Measurements from ENCODE around the gene GMIP. TPM values are rescaled to one million over a fixed set of nuclear protein-coding genes. Genes with fewer than 3 reads are reported as not detected.

The GMIP gene
- total RNA-seq, 2 experiments from 2014 or later, result 89.6 to 97.0 TPM

DNA sequence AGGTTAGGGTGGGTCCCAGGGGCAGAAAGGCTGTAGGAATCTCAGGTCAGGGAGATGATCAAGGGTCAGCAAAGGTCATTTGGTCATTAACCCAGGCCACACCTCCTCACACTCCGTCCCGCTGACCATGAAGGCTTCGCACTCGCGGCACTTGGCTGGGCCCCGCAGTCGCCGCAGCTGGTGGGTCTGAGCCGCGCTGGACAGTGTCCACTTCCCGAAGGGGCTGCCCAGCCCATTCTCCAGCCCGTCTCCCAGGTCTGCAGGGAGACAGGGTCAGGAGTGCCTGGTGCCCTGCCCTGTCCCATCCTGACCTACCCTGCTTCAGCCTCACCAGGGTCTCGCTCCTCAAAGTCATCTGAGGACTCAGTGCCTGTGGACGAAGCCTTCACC, 8.1 kb downstream of the GMIP start:
- CTCF ChIA-PET, result no interaction called here

GRCh38 chr19:19634516-19635312, 8.7 kb downstream of the GMIP start:
- no peak overlapping the region for H3K4me3 Mint-ChIP-seq
- Histone ChIP-seq H3K9me3 (ENCODE audit: control insufficient read depth in 1 of 2, insufficient read depth in 1 of 2, low read length in 2 of 2) (no peaks in the 10 kb centered on the region), H3K4me3 (ENCODE audit: low read length) (no peak overlapping the region), H3K27me3 (ENCODE audit: control insufficient read depth in 1 of 2, insufficient read depth in 2 of 2, low read length in 2 of 2) (no peaks in the 10 kb centered on the region), H3K4me1 (ENCODE audit: insufficient read depth, low read length) (peaks cover 13% of the 10 kb centered on the region), H3K27ac (ENCODE audit: low read depth in 1 of 2, low read length in 2 of 2) (no peak overlapping the region), H3K36me3 (ENCODE audit: insufficient read depth, low read length) (peaks cover 81% of the 10 kb centered on the region)
- peak overlapping the region; percentile 47 for H3K27ac Mint-ChIP-seq
- ATAC-seq (ENCODE audit: poor library complexity) (no peak), DNase-seq (peak in 1 of 14 experiments; percentile 17)
- ChIA-PET CTCF (no interaction called here), POLR2A (interaction anchor here (2.6 kb wide), 1 partner anchor 33 kb away, joined by 7 read pairs; no protein-coding TSS in a partner anchor)
- intact Hi-C loops (cut with DNase I, micrococcal nuclease), result no loop called here
- H3K4me1 Mint-ChIP-seq (ENCODE audit: low read depth), result peaks cover 5% of the 10 kb centered on the region
- TF ChIP-seq, protein P1, sequence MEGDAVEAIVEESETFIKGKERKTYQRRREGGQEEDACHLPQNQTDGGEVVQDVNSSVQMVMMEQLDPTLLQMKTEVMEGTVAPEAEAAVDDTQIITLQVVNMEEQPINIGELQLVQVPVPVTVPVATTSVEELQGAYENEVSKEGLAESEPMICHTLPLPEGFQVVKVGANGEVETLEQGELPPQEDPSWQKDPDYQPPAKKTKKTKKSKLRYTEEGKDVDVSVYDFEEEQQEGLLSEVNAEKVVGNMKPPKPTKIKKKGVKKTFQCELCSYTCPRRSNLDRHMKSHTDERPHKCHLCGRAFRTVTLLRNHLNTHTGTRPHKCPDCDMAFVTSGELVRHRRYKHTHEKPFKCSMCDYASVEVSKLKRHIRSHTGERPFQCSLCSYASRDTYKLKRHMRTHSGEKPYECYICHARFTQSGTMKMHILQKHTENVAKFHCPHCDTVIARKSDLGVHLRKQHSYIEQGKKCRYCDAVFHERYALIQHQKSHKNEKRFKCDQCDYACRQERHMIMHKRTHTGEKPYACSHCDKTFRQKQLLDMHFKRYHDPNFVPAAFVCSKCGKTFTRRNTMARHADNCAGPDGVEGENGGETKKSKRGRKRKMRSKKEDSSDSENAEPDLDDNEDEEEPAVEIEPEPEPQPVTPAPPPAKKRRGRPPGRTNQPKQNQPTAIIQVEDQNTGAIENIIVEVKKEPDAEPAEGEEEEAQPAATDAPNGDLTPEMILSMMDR (IDR thresholded peaks at IDR 0.05), result no peak
- no peaks in the 10 kb centered on the region for H3K27me3 Mint-ChIP-seq
- H3K36me3 Mint-ChIP-seq (ENCODE audit: low read depth), result peaks cover 77% of the 10 kb centered on the region
- H3K9me3 Mint-ChIP-seq, result no peaks in the 10 kb centered on the region

More for the DNA sequence above, 8.1 kb downstream of the GMIP start:
- Mint-ChIP-seq H3K4me3 (no peak overlapping the region), H3K27me3 (no peaks in the 10 kb centered on the region), H3K36me3 (ENCODE audit: low read depth) (peaks cover 82% of the 10 kb centered on the region), H3K9me3 (no peaks in the 10 kb centered on the region), H3K27ac (peak overlapping the region; percentile 36), H3K4me1 (ENCODE audit: low read depth) (peaks cover 5% of the 10 kb centered on the region)
- no peak for ATAC-seq (ENCODE audit: poor library complexity)
- Histone ChIP-seq H3K4me3 (ENCODE audit: low read length) (no peak overlapping the region), H3K4me1 (ENCODE audit: insufficient read depth, low read length) (peaks cover 18% of the 10 kb centered on the region), H3K27me3 (ENCODE audit: control insufficient read depth in 1 of 2, insufficient read depth in 2 of 2, low read length in 2 of 2) (no peaks in the 10 kb centered on the region), H3K27ac (ENCODE audit: low read depth in 1 of 2, low read length in 2 of 2) (peak overlapping the region in 1 of 2 donors; percentile 23), H3K36me3 (ENCODE audit: insufficient read depth, low read length) (peaks cover 82% of the 10 kb centered on the region), H3K9me3 (ENCODE audit: control insufficient read depth in 1 of 2, insufficient read depth in 1 of 2, low read length in 2 of 2) (no peaks in the 10 kb centered on the region)
- intact Hi-C loops (cut with DNase I, micrococcal nuclease), result no loop called here
- DNase-seq, result no peak
- TF ChIP-seq, protein P1 (IDR thresholded peaks at IDR 0.05), result no peak
- POLR2A ChIA-PET, result interaction anchor here (2.6 kb wide), 1 partner anchor 33 kb away, joined by 7 read pairs; no protein-coding TSS in a partner anchor

DNA sequence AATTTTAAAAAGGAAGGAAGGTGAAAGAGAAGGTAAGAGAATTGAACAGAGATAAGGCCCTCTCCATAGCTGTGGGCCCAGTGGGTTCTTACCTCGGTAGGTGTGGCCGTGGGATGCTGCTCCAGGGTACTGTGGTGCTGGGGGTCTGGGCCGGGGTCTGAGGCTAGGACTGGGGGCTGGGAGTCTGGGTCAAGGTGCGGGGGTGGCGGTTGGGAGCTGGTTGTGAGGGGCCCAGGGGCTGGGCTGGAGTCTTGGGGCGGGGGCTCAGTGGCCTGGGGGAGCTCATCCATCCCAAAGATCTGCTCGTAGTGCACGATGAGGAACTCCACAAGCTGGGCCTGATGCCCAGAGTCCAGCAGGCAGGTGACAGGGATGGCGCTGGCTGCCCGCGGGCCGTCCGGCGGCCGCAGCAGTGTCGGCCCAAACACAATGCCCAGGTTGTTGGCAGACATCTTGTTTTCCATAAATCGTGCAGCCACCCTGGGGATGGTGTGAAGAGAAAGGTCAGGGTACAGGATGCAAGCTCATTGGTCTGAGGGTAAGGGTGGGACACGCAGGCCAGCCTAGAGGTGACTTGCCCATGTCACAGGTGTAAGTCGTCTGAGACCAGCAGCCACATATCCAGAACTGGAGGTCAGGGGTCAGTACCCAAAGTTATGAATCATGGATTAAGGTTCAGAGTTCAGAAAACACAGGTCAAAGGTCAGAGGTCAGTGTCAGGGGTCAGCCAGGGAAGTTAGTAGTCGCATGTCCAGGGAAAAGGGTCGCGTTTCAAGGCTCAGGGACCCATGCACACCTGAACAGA, 9.5 kb downstream of the GMIP start:
- peak in 1 of 14 experiments; percentile 13 for DNase-seq
- no peak for ATAC-seq (ENCODE audit: poor library complexity)
- Histone ChIP-seq H3K4me1 (ENCODE audit: insufficient read depth, low read length) (peaks cover 13% of the 10 kb centered on the region), H3K4me3 (ENCODE audit: low read length) (no peak overlapping the region), H3K36me3 (ENCODE audit: insufficient read depth, low read length) (peaks cover 78% of the 10 kb centered on the region), H3K27ac (ENCODE audit: low read depth in 1 of 2, low read length in 2 of 2) (no peak overlapping the region), H3K27me3 (ENCODE audit: control insufficient read depth in 1 of 2, insufficient read depth in 2 of 2, low read length in 2 of 2) (no peaks in the 10 kb centered on the region), H3K9me3 (ENCODE audit: control insufficient read depth in 1 of 2, insufficient read depth in 1 of 2, low read length in 2 of 2) (no peaks in the 10 kb centered on the region)
- Mint-ChIP-seq H3K36me3 (ENCODE audit: low read depth) (peaks cover 72% of the 10 kb centered on the region), H3K4me3 (no peak overlapping the region), H3K4me1 (ENCODE audit: low read depth) (peaks cover 6% of the 10 kb centered on the region), H3K27me3 (no peaks in the 10 kb centered on the region), H3K27ac (peak overlapping the region; percentile 47), H3K9me3 (no peaks in the 10 kb centered on the region)
- ChIA-PET CTCF (interaction anchor here (1.0 kb wide), 1 partner anchor 80 kb away, joined by 3 read pairs; no protein-coding TSS in a partner anchor), POLR2A (interaction anchor here (0.6 to 2.6 kb wide), 4 partner anchors 29 to 163 kb away, joined by 3 to 7 read pairs (median 4); partner anchors contain the start of gene ZNF101)
- TF ChIP-seq, protein P1 (IDR thresholded peaks at IDR 0.05), result no peak
- intact Hi-C loops (cut with DNase I, micrococcal nuclease), result no loop called here
